Left kidney (tissue), 2 donors: Measurements from ENCODE around the gene PEX10. TPM values are rescaled to one million over a fixed set of nuclear protein-coding genes. Genes with fewer than 3 reads are reported as not detected.

Experiments used
- DNase-seq: peaks from one replicate; pipeline ENCODE4 v3.0.0-alpha.2; 2013
- polyA plus RNA-seq: library from polyadenylated mRNA; unstranded; fragments of 120-200 nt; gene quantifications from one replicate; pipeline ENCODE4 v1.2.1, GENCODE V29; 2013; ENCODE audit not compliant: insufficient read length

Gene PEX10
- polyA plus RNA-seq, 1 donor = 21.5 TPM

GRCh38 chr1:2426540-2426939 lies 14.2 kb upstream of the PEX10 start:
- no peak for DNase-seq

GRCh38 chr1:2425892-2426291 lies 13.5 kb upstream of the PEX10 start:
- DNase-seq = no peak

GRCh38 chr1:2422523-2422922 lies 10.2 kb upstream of the PEX10 start:
- no peak for DNase-seq

GRCh38 chr1:2419416-2419815 lies 7.1 kb upstream of the PEX10 start:
- DNase-seq = no peak

- DNase-seq = no peak
Observed at GRCh38 chr1:2418791-2419320, 6.5 kb upstream of the PEX10 start.

DNA sequence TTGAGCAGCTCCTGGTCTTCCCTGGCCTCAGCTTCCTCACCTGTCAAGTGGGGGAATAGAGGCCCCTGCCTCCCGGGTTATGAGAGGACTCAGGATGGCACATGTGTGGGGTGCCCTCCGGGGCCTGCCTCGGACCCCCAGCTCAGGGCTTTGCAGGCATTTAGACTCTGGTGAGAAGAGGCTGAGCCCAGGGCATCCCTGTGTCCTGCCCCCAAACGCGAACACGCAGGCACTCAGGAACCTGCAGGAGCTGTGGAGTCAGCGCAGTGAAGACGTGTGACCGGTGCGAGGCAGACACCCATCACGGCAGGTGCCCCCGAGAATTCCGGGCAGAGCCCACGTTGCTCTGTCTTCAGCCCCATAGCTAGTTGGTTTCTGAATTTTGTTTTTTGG lies 5.5 kb upstream of the PEX10 start:
- no peak for DNase-seq

GRCh38 chr1:2417083-2417832 lies 4.9 kb upstream of the PEX10 start:
- DNase-seq = no peak

GRCh38 chr1:2416403-2416802 lies 4.0 kb upstream of the PEX10 start:
- no peak for DNase-seq

DNA sequence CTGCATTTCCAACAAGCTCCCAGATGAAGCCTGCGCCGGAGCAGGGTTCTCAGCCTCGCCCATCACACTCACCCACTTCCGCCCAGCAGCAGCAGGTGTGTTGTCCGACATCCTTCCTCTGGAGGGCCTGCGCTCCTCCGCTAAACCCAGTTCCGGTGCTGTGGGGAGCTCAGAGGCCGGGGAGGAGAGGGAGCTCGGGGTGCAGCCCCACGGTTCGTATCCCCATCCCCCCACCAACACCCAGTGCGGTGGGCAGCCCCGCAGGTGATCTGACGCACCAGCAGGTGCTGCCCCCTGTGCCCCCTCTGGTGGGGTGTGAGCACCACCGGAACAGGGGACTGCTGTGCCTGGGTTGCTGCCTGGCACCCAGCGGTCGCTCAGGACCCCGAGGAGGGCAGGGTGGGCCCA lies 3.4 kb upstream of the PEX10 start:
- DNase-seq = no peak

GRCh38 chr1:2415337-2415736 lies 3.0 kb upstream of the PEX10 start:
- no peak for DNase-seq

- peak; percentile 54 for DNase-seq
Observed at GRCh38 chr1:2414297-2414958, 2.1 kb upstream of the PEX10 start.

- no peak for DNase-seq
Observed at GRCh38 chr1:2413495-2414296, 1.3 kb upstream of the PEX10 start.

DNA sequence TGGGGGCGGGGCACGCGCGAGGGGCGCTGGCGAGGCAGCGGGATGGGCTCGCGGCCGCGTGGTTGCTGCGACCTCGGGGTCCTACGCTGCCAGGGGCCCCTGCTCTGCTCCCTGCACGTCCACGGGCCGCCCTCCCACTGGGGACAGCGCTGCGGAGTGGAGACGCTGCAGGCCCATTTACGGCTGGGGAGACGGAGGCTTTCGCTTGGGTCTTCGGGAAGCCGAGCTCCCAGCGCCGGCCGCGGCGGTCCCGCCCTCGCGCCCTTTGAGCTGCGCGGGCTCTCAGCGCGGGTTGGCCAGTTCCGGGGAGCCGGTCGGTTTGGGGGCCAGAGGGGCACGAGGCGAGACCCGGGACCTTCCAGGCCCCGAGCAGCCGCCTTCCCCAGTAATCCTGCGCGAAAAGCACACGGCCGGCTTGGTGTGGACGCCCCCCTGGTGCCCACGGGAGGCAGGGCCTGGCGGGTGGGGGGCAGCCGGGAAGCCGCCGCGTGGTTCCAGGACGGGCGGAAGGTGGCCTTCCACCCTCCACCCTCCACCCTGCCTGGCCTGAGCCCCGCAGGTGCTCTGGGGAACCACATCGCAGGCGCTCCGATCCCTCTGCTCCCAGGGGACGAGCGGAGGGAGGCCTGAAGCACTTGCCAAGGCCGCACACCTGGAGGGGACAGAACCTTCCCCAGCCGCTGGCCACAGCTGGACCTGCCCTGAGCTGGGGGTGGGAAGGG lies 570 bp upstream of the PEX10 start:
- no peak for DNase-seq

DNA sequence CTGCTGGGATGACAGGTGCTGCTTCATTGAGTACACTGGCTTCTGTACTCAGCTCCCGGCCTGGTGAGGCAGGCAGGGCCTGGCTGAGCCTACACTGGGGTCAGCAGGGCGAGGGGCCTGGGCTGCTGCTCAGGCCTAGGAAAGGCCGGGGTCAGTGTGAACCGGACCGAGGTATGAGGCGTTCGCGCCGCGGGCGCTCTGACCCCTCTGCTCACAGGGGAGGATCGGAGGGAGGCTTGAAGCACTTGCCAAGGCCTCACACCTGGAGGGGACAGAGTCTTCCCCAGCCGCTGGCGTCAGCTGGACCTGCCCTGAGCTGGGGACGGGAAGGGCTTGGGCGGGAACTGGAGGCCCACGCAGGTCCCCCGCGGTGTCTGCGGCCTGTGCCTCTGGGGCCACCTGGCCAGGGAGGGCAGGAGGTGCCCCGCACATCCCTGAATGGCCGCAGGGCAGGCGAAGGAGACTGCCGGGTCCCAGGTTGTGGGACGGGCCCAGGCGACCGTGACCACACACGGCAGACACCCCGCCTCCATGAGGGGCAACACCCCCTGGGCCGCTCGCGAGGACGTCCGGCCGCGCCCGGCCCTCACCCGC lies 466 bp downstream of the PEX10 start:
- no peak for DNase-seq

- DNase-seq = no peak
Observed at GRCh38 chr1:2409745-2410144, 2.6 kb downstream of the PEX10 start.

GRCh38 chr1:2408859-2409276 lies 3.5 kb downstream of the PEX10 start:
- no peak for DNase-seq

DNA sequence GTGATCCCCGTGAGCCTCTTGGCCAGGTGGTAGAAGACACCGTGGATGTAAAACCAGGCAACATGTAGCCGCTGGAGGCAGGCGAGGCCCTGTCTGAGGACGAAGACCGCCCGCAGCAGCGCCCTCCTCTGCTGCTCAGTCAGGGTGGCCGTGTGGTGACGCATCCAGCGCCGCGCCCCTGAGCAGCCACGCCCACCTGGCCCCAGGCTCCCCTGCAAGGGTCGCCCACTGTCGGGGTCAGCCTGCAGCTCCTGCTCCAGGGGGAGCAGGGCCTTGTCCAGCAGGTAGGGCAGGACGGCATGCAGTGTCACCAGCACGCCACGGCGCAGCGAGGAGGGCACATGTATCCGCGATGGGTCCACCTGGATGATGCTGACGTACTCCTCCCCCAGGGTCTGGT lies 3.9 kb downstream of the PEX10 start:
- no peak for DNase-seq

DNA sequence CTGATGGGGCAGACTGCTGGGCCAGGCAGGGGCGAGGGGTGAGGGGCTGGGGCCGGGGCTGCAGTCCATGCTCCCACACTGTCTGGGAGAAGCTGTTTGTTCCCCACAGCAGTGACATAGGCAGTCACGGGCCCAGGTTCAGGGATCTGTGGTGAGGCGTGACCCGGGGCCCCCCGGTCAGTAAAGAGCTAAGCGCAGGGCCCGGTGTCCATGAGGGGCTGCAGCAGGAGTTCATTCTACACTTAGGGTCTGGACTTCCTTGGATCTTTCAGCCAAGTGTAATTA lies 4.4 kb downstream of the PEX10 start:
- no peak for DNase-seq

GRCh38 chr1:2407166-2407990 lies 5.0 kb downstream of the PEX10 start:
- no peak for DNase-seq

DNA sequence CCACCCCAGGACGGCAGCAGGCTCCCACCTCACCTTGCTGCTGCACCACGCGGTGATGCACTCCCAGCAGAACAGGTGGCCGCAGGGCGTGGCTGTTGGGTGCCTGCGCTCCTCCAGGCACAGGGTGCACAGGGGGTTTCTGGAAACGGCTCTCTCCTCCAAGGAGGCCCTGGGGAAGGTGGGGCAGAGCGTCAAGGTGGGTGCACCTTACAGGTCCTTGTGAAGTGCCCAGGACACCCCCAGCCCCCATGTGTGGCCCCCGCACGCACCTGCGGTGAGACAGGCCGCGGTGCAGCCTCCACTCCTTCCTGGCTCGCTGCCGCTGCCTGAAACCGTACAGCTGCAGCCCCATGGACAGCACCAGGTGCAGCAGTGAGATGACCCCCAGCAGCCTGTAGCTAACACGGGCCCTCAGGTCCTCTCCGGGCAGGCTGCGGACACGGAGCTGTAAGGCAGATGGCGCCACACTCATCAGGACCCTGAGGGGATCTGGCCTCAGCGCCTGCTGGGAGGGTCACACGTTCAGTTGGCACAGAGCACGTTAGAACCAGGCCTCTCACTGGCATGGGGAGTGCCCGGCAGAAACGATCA lies 5.8 kb downstream of the PEX10 start:
- DNase-seq = no peak
